Measurements from ENCODE around the gene SOX6.

- no peak for TF ChIP-seq POLR2A (IDR thresholded peaks at IDR 0.05; ENCODE audit: low read depth, low read length)
- TF ChIP-seq POLR2AphosphoS5 (IDR thresholded peaks at IDR 0.05; ENCODE audit: low read depth, low read length): no peak
- no peak for TF ChIP-seq TAF1 (IDR thresholded peaks at IDR 0.05; ENCODE audit: low read depth, low read length)
Measured at GRCh38 chr11:15968461-15969130, 387.8 kb downstream of the SOX6 start.

Measured in GM12891 (cell line).